Adrenal gland (tissue), 12 donors: ENCODE data around the gene TTC27. TPM values are rescaled to one million over a fixed set of nuclear protein-coding genes. Genes with fewer than 3 reads are reported as not detected.

Experiments
- DNase-seq, 7 donors: peaks; one replicate each; pipeline ENCODE4 v3.0.0-alpha.2; 2019 to 2020
- H3K27ac ChIP-seq, 5 donors: fragments of 200-600 bp; sonication (generic) in 4 of 5; 1 replicate in 3 of 5; 2 replicates in 2 of 5; pipeline versions ENCODE4 v1.5.1 to v1.8.0; 2016 to 2020; ENCODE audit warnings: mild to moderate bottlenecking in 1 of 5
- H3K27me3 ChIP-seq: fragments of 200-600 bp; 2 replicates; pipeline ENCODE4 v1.8.0; 2021
- H3K36me3 ChIP-seq, 2 donors: fragments of 200-600 bp; replicated peaks in 1 of 2; 1 replicate in 1 of 2; 2 replicates in 1 of 2; pipeline versions ENCODE4 v1.5.1 to v1.8.0; 2018 to 2022
- H3K4me1 ChIP-seq, 2 donors: fragments of 200-600 bp; replicated peaks in 1 of 2; 1 replicate in 1 of 2; 2 replicates in 1 of 2; pipeline versions ENCODE4 v1.5.1 to v1.8.0; 2018 to 2021
- H3K4me3 ChIP-seq, 4 donors: fragments of 200-600 bp; sonication (generic) in 3 of 4; one replicate each; pipeline ENCODE4 v1.5.1; 2016 to 2018
- H3K9me3 ChIP-seq, 3 donors: fragments of 200-600 bp; sonication (generic) in 1 of 3; replicated peaks in 1 of 3; 1 replicate in 2 of 3; 2 replicates in 1 of 3; pipeline versions ENCODE4 v1.5.1 to v1.8.0; 2016 to 2021
- POLR2A ChIP-seq, 2 donors: fragments of 450-650 bp; IDR thresholded peaks; one replicate each; pipeline ENCODE4 v1.6.1; 2017; ENCODE audit warnings: antibody characterized with exemption in 2 of 2, mild to moderate bottlenecking in 2 of 2, moderate library complexity in 1 of 2
- WGBS, 4 donors: extraction: QIAGEN DNeasy Blood & Tissue Kit in 2 of 4; methylation state at CpG; one replicate each; pipeline versions ENCODE4 v1.1.5 to v1.1.7; 2013 to 2017; 5-methylcytosine and 5-hydroxymethylcytosine counted together
- intact Hi-C, 2 donors: fragments of 100-400 bp; cut with DNase I; formaldehyde crosslinking; loops; one replicate each; pipeline versions ENCODE4 v1.14.1 to v1.15.0; 2022 to 2023
- polyA plus RNA-seq, 3 donors: library from polyadenylated mRNA; stranded (reverse); fragments of 200-250 nt in 2 of 3; fragments of 350-450 nt in 1 of 3; fragmentation: Illumina TruSeq in 1 of 3; extraction: RNeasy Lipid Tissue Mini Kit (QIAGEN cat#74804) in 1 of 3; gene quantifications; one replicate each; pipeline ENCODE4 v1.2.3, GENCODE V29; 2013 to 2014
- total RNA-seq, 9 donors: library from RNA; depleted of rRNA in 4 of 9; stranded (reverse); fragments of >200 nt in 4 of 9; fragments of 120-200 nt in 1 of 9; fragmentation: NEBNext Ultra II Directional in 1 of 9; extraction: Animal tissue kit (Norgen Biotek cat#: 25700) in 1 of 9; gene quantifications; one replicate each; pipeline versions ENCODE4 v1.1.0 to v1.2.4, GENCODE V29; 2013 to 2023
- TF ChIP-seq, protein P1 (sequence below), 6 experiments: fragments of 450-650 bp in 4 of 6; fragments of 200-600 bp in 2 of 6; sonication (generic) in 1 of 6; IDR thresholded peaks; 1 replicate in 5 of 6; 2 replicates in 1 of 6; pipeline versions ENCODE4 v1.5.1 to v1.8.0; 2016 to 2021; ENCODE audit warnings: antibody characterized with exemption in 6 of 6, mild to moderate bottlenecking in 2 of 6, moderate library complexity in 1 of 6
- donor health status: healthy with polysubstance abuse.
- donor health status: Bipolar disorder and iron deficiency.
- donor health status: DM: yes; HTN: yes; CAD: no.
- donor health status: DM: no; HTN: no; CAD: no.
- donor health status: DM: no; HTN: no; CAD: no.
- donor health status: DM: yes; HTN: yes; CAD: no.

TTC27 gene
- total and polyA plus RNA-seq, 12 donors = 5.7 to 31.1 (median 19.8) TPM

- H3K27ac ChIP-seq = no peak overlapping the region
- no peak for DNase-seq
- no peak for TF ChIP-seq POLR2A (IDR thresholded peaks at IDR 0.05)
- TF ChIP-seq, protein P1, sequence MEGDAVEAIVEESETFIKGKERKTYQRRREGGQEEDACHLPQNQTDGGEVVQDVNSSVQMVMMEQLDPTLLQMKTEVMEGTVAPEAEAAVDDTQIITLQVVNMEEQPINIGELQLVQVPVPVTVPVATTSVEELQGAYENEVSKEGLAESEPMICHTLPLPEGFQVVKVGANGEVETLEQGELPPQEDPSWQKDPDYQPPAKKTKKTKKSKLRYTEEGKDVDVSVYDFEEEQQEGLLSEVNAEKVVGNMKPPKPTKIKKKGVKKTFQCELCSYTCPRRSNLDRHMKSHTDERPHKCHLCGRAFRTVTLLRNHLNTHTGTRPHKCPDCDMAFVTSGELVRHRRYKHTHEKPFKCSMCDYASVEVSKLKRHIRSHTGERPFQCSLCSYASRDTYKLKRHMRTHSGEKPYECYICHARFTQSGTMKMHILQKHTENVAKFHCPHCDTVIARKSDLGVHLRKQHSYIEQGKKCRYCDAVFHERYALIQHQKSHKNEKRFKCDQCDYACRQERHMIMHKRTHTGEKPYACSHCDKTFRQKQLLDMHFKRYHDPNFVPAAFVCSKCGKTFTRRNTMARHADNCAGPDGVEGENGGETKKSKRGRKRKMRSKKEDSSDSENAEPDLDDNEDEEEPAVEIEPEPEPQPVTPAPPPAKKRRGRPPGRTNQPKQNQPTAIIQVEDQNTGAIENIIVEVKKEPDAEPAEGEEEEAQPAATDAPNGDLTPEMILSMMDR (IDR thresholded peaks at IDR 0.05) = no peak
- H3K4me1 ChIP-seq = peaks cover 5 to 14% of the 10 kb centered on the region in 2 donors
- H3K9me3 ChIP-seq = no peaks in the 10 kb centered on the region
- no peaks in the 10 kb centered on the region for H3K27me3 ChIP-seq
- no peak overlapping the region for H3K4me3 ChIP-seq
- H3K36me3 ChIP-seq = no peaks in the 10 kb centered on the region
- intact Hi-C loops = no loop called here
Observed at GRCh38 chr2:32718752-32719151, 90.9 kb downstream of the TTC27 start.

- TF ChIP-seq POLR2A (IDR thresholded peaks at IDR 0.05) = no peak
- intact Hi-C loops = no loop called here
- no peaks in the 10 kb centered on the region for H3K27me3 ChIP-seq
- H3K4me3 ChIP-seq = no peak overlapping the region
- no peaks in the 10 kb centered on the region for H3K36me3 ChIP-seq
- WGBS, 4 donors = 91 to 98% (median 97%) methylated on average over 1 to 2 of the region's 2 CpGs
- H3K27ac ChIP-seq = no peak overlapping the region
- no peak for DNase-seq
- no peaks in the 10 kb centered on the region for H3K9me3 ChIP-seq
- peaks cover 5 to 14% of the 10 kb centered on the region in 2 donors for H3K4me1 ChIP-seq
Observed at GRCh38 chr2:32719430-32719829, 91.6 kb downstream of the TTC27 start.

DNA sequence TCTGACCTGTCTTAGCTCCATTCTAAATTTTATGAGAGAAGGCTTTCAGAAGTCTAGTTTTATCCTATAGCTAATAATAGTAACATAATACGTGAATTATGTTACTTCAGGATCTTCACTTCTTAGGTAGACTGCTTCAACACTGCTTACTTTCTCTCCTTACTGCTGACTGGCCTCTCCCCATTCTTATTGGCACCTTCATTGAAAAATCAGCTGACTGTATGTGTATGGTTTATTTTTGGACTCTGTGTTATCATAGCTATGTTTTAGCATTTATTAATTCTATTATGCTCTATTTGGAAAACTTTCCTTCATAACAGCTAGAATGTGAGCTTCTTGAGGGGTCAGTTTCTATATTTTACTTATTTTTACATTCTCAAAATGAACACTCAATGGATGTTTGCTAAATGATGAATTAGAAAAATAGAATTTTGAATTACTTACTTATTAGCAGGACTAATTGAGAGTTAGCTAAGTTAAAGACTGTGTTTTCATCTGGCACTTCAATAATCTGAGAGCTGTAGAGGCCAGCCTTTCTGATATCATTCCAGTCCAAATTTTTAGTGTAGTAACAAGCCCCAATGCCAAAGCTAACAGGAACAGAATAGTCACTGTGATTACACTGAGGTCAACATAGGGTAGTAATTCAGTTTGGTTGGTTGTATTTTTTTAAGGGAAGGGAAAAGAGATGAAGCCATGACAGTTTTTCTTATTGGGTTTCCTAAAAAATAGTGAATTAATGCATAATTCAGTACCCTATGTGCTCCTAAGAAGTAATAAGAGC lies 92.3 kb downstream of the TTC27 start:
- Histone ChIP-seq H3K27ac (no peak overlapping the region), H3K4me3 (no peak overlapping the region)

GRCh38 chr2:32720771-32721170 lies 92.9 kb downstream of the TTC27 start:
- H3K27me3 ChIP-seq = no peaks in the 10 kb centered on the region
- H3K27ac ChIP-seq = no peak overlapping the region
- no peak for DNase-seq
- intact Hi-C loops = no loop called here
- H3K4me3 ChIP-seq = no peak overlapping the region
- WGBS, 4 donors = 88 to 95% (median 94%) methylated on average over 4 of the region's 4 CpGs
- H3K36me3 ChIP-seq = no peaks in the 10 kb centered on the region
- H3K4me1 ChIP-seq = peaks cover 5 to 14% of the 10 kb centered on the region in 2 donors
- H3K9me3 ChIP-seq = no peaks in the 10 kb centered on the region
- TF ChIP-seq, protein P1 (IDR thresholded peaks at IDR 0.05) = no peak
- TF ChIP-seq POLR2A (IDR thresholded peaks at IDR 0.05) = no peak

More for the DNA sequence above, 92.3 kb downstream of the TTC27 start:
- WGBS, 4 donors = 69 to 97% (median 89%) methylated on average over 1 of the region's 1 CpG
- Histone ChIP-seq H3K36me3 (no peaks in the 10 kb centered on the region), H3K9me3 (no peaks in the 10 kb centered on the region), H3K4me1 (peaks cover 5 to 14% of the 10 kb centered on the region in 2 donors), H3K27me3 (no peaks in the 10 kb centered on the region)
- TF ChIP-seq, protein P1 (IDR thresholded peaks at IDR 0.05) = no peak
- TF ChIP-seq POLR2A (IDR thresholded peaks at IDR 0.05) = no peak
- intact Hi-C loops = no loop called here
- no peak for DNase-seq

DNA sequence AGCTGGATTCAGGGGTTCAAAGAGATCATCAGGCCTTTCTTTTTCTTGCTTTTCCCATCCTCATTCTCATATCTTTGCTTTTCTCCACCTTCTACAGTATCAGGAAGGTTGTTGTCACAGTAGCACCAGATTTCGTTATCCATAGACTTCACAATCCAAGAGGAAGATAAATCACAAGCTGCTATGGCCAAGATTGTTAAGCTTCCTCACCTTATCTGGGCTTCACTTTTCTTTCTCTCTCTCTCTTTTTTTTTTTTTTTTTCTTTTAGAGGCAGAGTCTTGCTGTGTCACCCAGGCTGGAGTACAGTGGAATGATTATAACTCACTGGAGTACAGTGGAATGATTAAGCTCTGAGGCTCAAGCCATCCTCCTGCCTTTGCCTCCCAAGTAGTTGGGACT lies 93.5 kb downstream of the TTC27 start:
- DNase-seq = no peak
- 74 to 95% (median 87%) methylated on average over 1 of the region's 1 CpG for WGBS, 4 donors
- Histone ChIP-seq H3K27ac (no peak overlapping the region), H3K27me3 (no peaks in the 10 kb centered on the region), H3K4me3 (no peak overlapping the region), H3K9me3 (no peaks in the 10 kb centered on the region), H3K4me1 (peaks cover 5 to 14% of the 10 kb centered on the region in 2 donors), H3K36me3 (no peaks in the 10 kb centered on the region)
- TF ChIP-seq POLR2A (IDR thresholded peaks at IDR 0.05) = no peak
- TF ChIP-seq, protein P1 (IDR thresholded peaks at IDR 0.05) = no peak
- intact Hi-C loops = no loop called here
